HK-2 (cell line): Measurements from ENCODE around the gene RPS15.

Source experiments
- DNase-seq: peaks from one replicate; pipeline ENCODE4 v3.0.0-alpha.2; 2018; ENCODE audit not compliant: unreplicated experiment

The RPS15 gene

GRCh38 chr19:1401889-1402217 lies 36.3 kb upstream of the RPS15 start:
- DNase-seq: no peak

GRCh38 chr19:1402411-1403070 lies 35.7 kb upstream of the RPS15 start:
- DNase-seq: no peak

- peak; percentile 98 for DNase-seq
These were observed 31.2 kb upstream of the RPS15 start for GRCh38 chr19:1406774-1407527.

- peak; percentile 35 for DNase-seq
These were observed 30.5 kb upstream of the RPS15 start, which contains the start of gene DAZAP1 for GRCh38 chr19:1407528-1408299. TSS of gene DAZAP1 (plus strand) at chr19:1407586. CDS start at chr19:1407774, 188 bp downstream.

GRCh38 chr19:1408300-1409203 lies 29.6 kb upstream of the RPS15 start:
- DNase-seq: peak; percentile 54

- DNase-seq: no peak
These were observed 28.8 kb upstream of the RPS15 start for GRCh38 chr19:1409204-1410005.

GRCh38 chr19:1410136-1410786 lies 27.9 kb upstream of the RPS15 start:
- peak; percentile 82 for DNase-seq

GRCh38 chr19:1410789-1411188 lies 27.4 kb upstream of the RPS15 start:
- DNase-seq: no peak

GRCh38 chr19:1411255-1412191 lies 26.7 kb upstream of the RPS15 start:
- DNase-seq: no peak

GRCh38 chr19:1412323-1412923 lies 25.8 kb upstream of the RPS15 start:
- DNase-seq: no peak

GRCh38 chr19:1412995-1413800 lies 25.0 kb upstream of the RPS15 start:
- no peak for DNase-seq

- DNase-seq: no peak
These were observed 22.0 kb upstream of the RPS15 start for GRCh38 chr19:1416014-1416841.

GRCh38 chr19:1417145-1417544 lies 21.1 kb upstream of the RPS15 start:
- no peak for DNase-seq

GRCh38 chr19:1417681-1418495 lies 20.3 kb upstream of the RPS15 start:
- DNase-seq: no peak

- no peak for DNase-seq
These were observed 19.8 kb upstream of the RPS15 start for GRCh38 chr19:1418496-1418775.
